Epithelial cell of proximal tubule (primary cell): ENCODE data around the gene TTC9. TPM values are rescaled to one million over a fixed set of nuclear protein-coding genes. Genes with fewer than 3 reads are reported as not detected.
A peak's percentile ranks its signal among the peaks of the same experiment; 100 is the strongest.

Experiments
- DNase-seq: peaks from one replicate; pipeline ENCODE4 v3.0.0-alpha.2; 2011; ENCODE audit warnings: low read depth
- H3K4me3 ChIP-seq: 2 replicates; pipeline ENCODE4 v1.5.1; 2011; ENCODE audit warnings: low read depth, mild to moderate bottlenecking, low read length
- CTCF ChIP-seq: conservative IDR thresholded peaks from 2 replicates; pipeline ENCODE4 v1.5.1; 2012; ENCODE audit warnings: low read depth, mild to moderate bottlenecking, low read length
- total RNA-seq: library from RNA; depleted of rRNA; stranded (reverse); fragments of >200 nt; gene quantifications from 2 replicates; pipeline ENCODE4 v1.2.3, GENCODE V29; 2015

Gene TTC9
- total RNA-seq, 1 donor from 2014 or later, result 24.8 TPM

- TF ChIP-seq CTCF, result no peak
- H3K4me3 ChIP-seq, result no peak overlapping the region
These were observed 71.4 kb downstream of the TTC9 start for GRCh38 chr14:70713096-70713495.

GRCh38 chr14:70713511-70713916 lies 71.8 kb downstream of the TTC9 start:
- DNase-seq, result no peak
- H3K4me3 ChIP-seq, result no peak overlapping the region
- no peak for TF ChIP-seq CTCF

More at GRCh38 chr14:70713096-70713495, 71.4 kb downstream of the TTC9 start:
- no peak for DNase-seq

DNA sequence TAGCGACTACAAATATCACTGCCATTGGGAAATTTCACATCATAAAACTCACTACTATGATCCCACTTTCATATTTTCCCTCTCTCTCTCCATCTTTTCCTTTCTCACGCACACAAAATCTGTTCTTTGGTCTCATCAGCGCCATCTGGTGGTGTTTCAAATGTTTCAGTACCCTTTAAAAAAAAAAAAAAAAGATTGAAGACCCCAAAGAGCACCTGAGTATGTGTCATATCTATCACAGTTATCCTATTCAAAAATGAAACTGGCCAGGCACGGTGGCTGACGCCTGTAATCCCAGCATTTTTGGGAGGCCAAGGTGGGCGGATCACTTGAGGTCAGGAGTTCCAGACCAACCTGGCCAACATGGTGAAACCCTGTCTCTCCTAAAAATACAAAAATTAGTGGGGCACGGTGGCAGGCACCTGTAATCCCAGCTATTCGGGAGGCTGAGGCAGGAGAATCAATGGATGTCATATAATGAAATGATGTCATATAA lies 72.4 kb downstream of the TTC9 start:
- TF ChIP-seq CTCF, result peak; percentile 69
- H3K4me3 ChIP-seq, result no peak overlapping the region
- DNase-seq, result no peak

DNA sequence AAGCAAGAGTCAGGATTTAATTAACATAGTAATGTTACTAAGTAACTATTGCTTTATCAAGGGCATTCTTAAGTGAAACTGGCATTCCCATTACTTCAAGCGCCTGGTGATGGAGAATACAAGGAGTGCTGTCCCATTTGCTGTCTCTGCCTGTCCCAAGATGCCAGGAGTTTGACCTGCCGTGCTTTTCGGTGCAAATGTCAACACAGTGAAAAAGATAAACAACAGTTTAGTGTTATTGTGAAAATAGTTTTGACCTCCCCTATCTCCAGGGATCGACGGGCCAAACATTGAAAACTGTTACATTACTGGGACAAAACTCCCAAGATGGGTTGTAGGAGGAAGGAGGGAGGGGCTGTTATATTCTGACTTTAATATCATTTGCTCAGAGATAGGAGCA lies 74.8 kb downstream of the TTC9 start:
- no peak for TF ChIP-seq CTCF
- DNase-seq, result no peak
- H3K4me3 ChIP-seq, result no peak overlapping the region

- no peak overlapping the region for H3K4me3 ChIP-seq
- TF ChIP-seq CTCF, result no peak
- no peak for DNase-seq
These were observed 75.2 kb downstream of the TTC9 start for GRCh38 chr14:70716958-70717357.

DNA sequence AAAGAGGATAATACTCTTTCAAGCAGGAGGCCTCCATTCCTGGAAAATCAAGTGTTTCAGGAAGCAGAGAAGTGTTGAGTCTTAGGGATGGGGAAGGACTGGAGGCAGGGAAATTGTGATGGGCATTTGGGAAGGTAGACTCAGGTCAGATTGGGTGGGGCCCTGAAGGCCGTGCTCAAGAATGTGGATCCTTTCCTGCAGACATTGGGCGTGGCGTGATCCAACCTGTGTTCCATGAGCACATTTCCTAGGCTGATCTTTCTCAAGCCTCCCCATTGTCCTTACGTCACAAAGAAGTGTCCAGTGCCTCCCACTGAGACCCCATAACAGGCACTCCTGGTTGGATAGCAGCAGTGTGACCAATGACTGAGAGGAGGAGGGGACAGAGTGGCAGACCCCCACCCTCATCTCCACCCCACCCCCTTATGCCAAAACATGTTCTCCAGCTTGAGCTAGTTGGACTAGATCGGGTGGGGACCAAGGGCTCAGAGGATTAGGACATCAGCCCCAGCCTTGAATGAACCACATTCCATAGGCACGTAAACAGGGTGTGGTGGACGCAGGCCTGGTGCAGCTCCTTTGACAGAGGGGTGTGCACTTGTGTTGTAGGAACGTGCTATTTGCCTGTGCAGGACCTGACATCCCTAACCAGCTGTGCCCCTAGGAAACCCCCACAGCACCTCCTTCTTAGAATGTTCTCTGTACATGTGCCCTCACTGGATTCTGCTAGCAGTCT lies 76.8 kb downstream of the TTC9 start:
- TF ChIP-seq CTCF, result no peak
- no peak overlapping the region for H3K4me3 ChIP-seq
- DNase-seq, result no peak

DNA sequence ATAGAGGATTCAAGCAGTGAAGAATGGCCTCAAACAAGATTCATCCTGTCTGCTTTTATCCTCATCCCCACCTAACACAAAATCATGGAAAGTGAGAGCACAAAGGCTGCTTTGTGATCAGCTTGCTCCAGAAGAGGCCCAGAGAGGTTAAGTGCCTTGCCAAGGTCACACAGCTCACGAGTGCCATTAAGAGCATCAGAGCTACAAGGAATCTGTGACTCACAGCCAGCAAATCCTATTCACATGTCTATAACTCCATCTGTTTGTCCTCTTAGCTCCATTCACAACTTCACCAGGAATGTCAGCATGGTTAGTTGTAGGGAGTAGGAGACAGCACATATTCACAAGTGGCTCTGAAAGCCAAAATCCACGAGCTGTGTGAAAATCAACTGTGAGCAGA lies 79.8 kb downstream of the TTC9 start:
- H3K4me3 ChIP-seq, result no peak overlapping the region
- peak; percentile 32 for DNase-seq
- TF ChIP-seq CTCF, result no peak
